GM13976 (cell line): Measurements from ENCODE around the gene RBMXL3.
A peak's percentile ranks its signal among the peaks of the same experiment; 100 is the strongest.

Experiments
- DNase-seq: peaks from one replicate; pipeline ENCODE4 v3.0.0; 2012; ENCODE audit warnings: low spot score
- in situ Hi-C: fragments of 300-500 bp; cut with MboI; formaldehyde crosslinking; loops from one replicate; pipeline ENCODE4 v1.12.0; 2022; ENCODE audit warnings: low sequenced_read_pairs, mixed read lengths, inconsistent platforms; ENCODE audit not compliant: unreplicated experiment
- TF ChIP-seq, protein P1 (sequence below): IDR thresholded peaks from 2 replicates; pipeline ENCODE4 v1.5.1; 2012; ENCODE audit warnings: borderline replicate concordance, mild to moderate bottlenecking; ENCODE audit not compliant: insufficient read depth; ENCODE audit errors: extremely low read depth, missing control alignments, control extremely low read depth

RBMXL3 gene

DNA sequence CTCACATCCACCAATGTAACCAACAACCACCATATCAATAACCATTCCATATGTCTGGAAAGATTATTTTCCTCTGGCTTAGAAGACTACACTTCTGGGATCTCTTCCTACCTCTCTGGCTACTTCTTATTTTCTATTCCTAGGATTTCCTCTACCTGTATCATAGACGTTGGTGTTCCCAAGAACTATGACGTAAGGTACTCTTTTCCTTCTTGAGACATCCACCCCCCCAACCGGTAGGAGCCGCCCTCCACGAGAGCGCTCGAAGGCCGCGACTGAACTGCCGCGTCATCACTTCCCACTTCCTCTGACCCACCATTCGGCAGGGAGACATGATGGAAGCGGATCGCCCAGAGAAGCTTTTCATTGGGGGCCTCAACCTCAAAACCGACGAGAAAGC, at the start of gene RBMXL3:
RBMXL3 (plus strand) TSS at position 301 of the 400 bp plus-strand sequence; CDS start at position 333, 32 bp downstream.
- in situ Hi-C loops, result no loop called here
- DNase-seq, result no peak
- TF ChIP-seq, protein P1, sequence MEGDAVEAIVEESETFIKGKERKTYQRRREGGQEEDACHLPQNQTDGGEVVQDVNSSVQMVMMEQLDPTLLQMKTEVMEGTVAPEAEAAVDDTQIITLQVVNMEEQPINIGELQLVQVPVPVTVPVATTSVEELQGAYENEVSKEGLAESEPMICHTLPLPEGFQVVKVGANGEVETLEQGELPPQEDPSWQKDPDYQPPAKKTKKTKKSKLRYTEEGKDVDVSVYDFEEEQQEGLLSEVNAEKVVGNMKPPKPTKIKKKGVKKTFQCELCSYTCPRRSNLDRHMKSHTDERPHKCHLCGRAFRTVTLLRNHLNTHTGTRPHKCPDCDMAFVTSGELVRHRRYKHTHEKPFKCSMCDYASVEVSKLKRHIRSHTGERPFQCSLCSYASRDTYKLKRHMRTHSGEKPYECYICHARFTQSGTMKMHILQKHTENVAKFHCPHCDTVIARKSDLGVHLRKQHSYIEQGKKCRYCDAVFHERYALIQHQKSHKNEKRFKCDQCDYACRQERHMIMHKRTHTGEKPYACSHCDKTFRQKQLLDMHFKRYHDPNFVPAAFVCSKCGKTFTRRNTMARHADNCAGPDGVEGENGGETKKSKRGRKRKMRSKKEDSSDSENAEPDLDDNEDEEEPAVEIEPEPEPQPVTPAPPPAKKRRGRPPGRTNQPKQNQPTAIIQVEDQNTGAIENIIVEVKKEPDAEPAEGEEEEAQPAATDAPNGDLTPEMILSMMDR, result no peak

- no peak for DNase-seq
- in situ Hi-C loops, result no loop called here
- TF ChIP-seq, protein P1, result no peak
Measured at GRCh38 chrX:115142057-115142456, 47.2 kb upstream of the RBMXL3 start.

DNA sequence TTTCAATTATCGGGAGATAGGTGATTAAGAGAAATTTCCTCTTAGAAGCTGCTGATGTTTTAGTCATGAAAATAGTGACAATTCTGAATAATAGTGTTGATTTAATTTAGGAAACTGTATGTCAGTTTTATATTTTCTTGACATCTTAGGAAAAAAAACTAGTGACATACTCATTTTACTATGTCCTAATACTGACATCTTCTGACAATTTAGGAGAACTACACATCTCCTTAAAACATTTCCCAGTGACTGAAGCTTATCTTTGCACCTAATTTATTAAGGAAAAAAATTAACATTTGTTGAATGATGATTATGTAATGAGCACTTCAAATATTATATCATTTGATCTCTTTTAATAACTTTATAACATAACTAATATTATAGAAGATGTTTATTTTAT, 42.0 kb upstream of the RBMXL3 start:
- DNase-seq, result peak; percentile 9
- TF ChIP-seq, protein P1, result no peak
- in situ Hi-C loops, result no loop called here

- in situ Hi-C loops, result no loop called here
- no peak for DNase-seq
Measured at GRCh38 chrX:115173181-115173580, 16.0 kb upstream of the RBMXL3 start.

GRCh38 chrX:115174548-115174947, 14.7 kb upstream of the RBMXL3 start:
- no peak for DNase-seq
- TF ChIP-seq, protein P1, result no peak
- in situ Hi-C loops, result no loop called here

More at GRCh38 chrX:115173181-115173580, 16.0 kb upstream of the RBMXL3 start:
- TF ChIP-seq, protein P1, result no peak

DNA sequence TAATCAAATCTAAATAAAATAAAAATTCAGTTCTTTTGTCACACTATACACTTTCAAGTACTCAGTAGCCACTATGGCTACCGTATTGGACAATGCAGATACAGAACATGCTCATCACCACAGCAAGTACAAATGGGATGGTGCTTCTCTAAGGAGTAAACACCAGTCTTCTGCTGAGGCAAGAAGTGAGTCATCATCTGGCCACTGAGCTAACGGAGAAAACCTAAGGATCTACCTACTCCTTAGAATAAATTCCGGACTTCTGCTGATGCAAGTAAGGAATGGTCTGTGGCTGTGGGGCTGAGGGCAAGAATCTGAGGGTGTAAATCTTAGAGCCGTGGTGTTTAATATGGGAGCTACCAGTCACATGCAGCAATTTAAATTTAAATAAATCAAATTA, 11.3 kb upstream of the RBMXL3 start:
- in situ Hi-C loops, result no loop called here
- no peak for DNase-seq
- TF ChIP-seq, protein P1, result no peak

- in situ Hi-C loops, result no loop called here
- TF ChIP-seq, protein P1, result no peak
- DNase-seq, result no peak
Measured at GRCh38 chrX:115178473-115178872, 10.7 kb upstream of the RBMXL3 start.
